GM18909 (cell line): ENCODE measurements around the gene IL6R.
"Not testable (repeated sequence)": the region's sequence is repeated elsewhere in the genome, so short reads cannot be mapped to it uniquely, and the experiment has no call there.

Experiments used
- ATAC-seq: cut with Tn5 transposase; IDR thresholded peaks from one replicate; pipeline ENCODE4 v1.9.1; 2021; ENCODE audit warnings: mild to moderate bottlenecking; ENCODE audit not compliant: unreplicated experiment, poor library complexity

The IL6R gene

GRCh38 chr1:154405747-154406571, 816 bp downstream of the IL6R start:
- ATAC-seq = no peak

- ATAC-seq = no peak
These were observed 1.4 kb downstream of the IL6R start for GRCh38 chr1:154406572-154406879.

- ATAC-seq = no peak
These were observed 1.7 kb downstream of the IL6R start for GRCh38 chr1:154406886-154407197.

GRCh38 chr1:154407198-154408091, 2.3 kb downstream of the IL6R start:
- no peak for ATAC-seq

GRCh38 chr1:154408174-154408777, 3.1 kb downstream of the IL6R start:
- no peak for ATAC-seq

- ATAC-seq = no peak
These were observed 5.2 kb downstream of the IL6R start for GRCh38 chr1:154410185-154410827.

GRCh38 chr1:154411525-154411924, 6.4 kb downstream of the IL6R start:
- no peak for ATAC-seq

GRCh38 chr1:154413177-154413783, 8.1 kb downstream of the IL6R start:
- ATAC-seq = no peak

GRCh38 chr1:154414606-154415005, 9.5 kb downstream of the IL6R start:
- ATAC-seq = no peak

- ATAC-seq = no peak
These were observed 11.6 kb downstream of the IL6R start for GRCh38 chr1:154416471-154417337.

- no peak for ATAC-seq
These were observed 12.1 kb downstream of the IL6R start for GRCh38 chr1:154417338-154417608.

GRCh38 chr1:154418062-154418921, 13.1 kb downstream of the IL6R start:
- no peak for ATAC-seq

- ATAC-seq = no peak
These were observed 13.9 kb downstream of the IL6R start for GRCh38 chr1:154418923-154419619.

- no peak for ATAC-seq
These were observed 14.8 kb downstream of the IL6R start for GRCh38 chr1:154419620-154420571.

GRCh38 chr1:154420961-154421924, 16.1 kb downstream of the IL6R start:
- no peak for ATAC-seq

- ATAC-seq = not testable (repeated sequence)
These were observed 16.9 kb downstream of the IL6R start for GRCh38 chr1:154422049-154422448.
